Measurements from ENCODE around the gene RAB3A.

The RAB3A gene

GRCh38 chr19:18193388-18194180 lies 10.3 kb downstream of the RAB3A start:
- no peak for TF ChIP-seq CTCF (IDR thresholded peaks at IDR 0.05; ENCODE audit: control insufficient read depth, insufficient read depth, low read depth, low read length, missing control alignments)
- no peak for DNase-seq (ENCODE audit: low read depth)
- peak overlapping the region; percentile 86 for H3K4me3 ChIP-seq (ENCODE audit: control insufficient read depth, low read depth, low read length)

DNA sequence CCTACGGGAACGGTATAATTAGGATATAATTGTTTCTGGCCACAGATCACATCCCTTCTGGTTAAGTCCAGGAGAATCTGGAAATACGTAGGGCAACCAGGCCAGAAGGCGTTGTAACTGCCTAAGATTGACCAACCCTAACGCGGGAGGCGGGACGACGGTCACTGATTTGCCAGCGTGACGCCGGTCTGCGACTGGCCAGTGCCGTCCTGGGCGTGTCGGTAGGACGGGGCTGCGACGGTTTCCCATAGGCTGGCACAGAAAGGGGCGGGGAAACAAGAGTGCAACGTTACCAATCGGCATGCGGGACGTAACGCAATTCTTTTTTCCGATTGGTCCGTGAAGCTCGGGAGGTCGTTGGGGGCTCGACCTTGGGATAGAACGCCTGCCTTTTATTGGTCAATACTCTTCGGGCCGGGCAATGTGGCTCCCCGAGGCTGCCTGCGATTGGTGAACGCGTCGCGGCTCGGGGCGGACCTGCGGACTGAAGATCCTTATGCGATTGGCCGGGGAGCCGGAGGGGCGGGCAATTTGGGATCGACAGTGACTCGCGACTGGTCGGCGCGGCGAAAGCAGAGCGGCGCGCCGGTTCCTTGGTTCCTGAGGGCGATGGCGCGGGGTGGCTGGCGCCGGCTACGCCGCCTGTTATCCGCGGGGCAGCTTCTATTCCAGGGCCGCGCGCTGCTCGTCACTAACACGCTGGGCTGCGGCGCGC lies 11.0 kb downstream of the RAB3A start, which contains the start of gene MPV17L2:
TSS of gene MPV17L2 (plus strand) at position 546 of the 715 bp plus-strand sequence. CDS start at position 610, 64 bp downstream.
- no peak for TF ChIP-seq CTCF (IDR thresholded peaks at IDR 0.05; ENCODE audit: control insufficient read depth, insufficient read depth, low read depth, low read length, missing control alignments)
- peak within 1 kb of the TSS; percentile 86 for H3K4me3 ChIP-seq (ENCODE audit: control insufficient read depth, low read depth, low read length)
- DNase-seq (ENCODE audit: low read depth) = peak; percentile 100

GRCh38 chr19:18191640-18192062 lies 12.2 kb downstream of the RAB3A start:
- DNase-seq (ENCODE audit: low read depth) = no peak
- H3K4me3 ChIP-seq (ENCODE audit: control insufficient read depth, low read depth, low read length) = peak overlapping the region; percentile 61
- TF ChIP-seq CTCF (IDR thresholded peaks at IDR 0.05; ENCODE audit: control insufficient read depth, insufficient read depth, low read depth, low read length, missing control alignments) = no peak

DNA sequence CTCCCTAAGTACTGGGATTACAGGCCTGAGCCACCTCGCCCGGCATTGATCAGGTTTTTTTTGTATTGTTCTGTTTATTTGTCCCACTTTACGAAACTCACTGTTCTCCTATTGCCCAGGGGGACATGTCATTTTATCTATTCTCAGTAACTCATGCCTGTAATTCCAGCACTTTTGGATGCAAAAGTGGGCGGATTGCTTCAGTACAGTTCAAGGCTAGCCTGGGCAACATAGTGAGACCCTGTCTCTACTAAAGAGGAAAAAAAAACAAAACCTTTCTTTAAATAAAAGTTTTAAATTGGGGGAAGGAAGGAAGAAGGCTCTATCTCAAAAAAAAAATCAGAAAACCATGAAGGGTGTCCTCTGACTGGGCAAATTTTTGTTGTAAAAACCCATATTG lies 13.6 kb downstream of the RAB3A start:
- TF ChIP-seq CTCF (IDR thresholded peaks at IDR 0.05; ENCODE audit: control insufficient read depth, insufficient read depth, low read depth, low read length, missing control alignments) = no peak
- H3K4me3 ChIP-seq (ENCODE audit: control insufficient read depth, low read depth, low read length) = no peak overlapping the region
- no peak for DNase-seq (ENCODE audit: low read depth)

- H3K4me3 ChIP-seq (ENCODE audit: control insufficient read depth, low read depth, low read length) = no peak overlapping the region
- TF ChIP-seq CTCF (IDR thresholded peaks at IDR 0.05; ENCODE audit: control insufficient read depth, insufficient read depth, low read depth, low read length, missing control alignments) = no peak
- no peak for DNase-seq (ENCODE audit: low read depth)
Measured at GRCh38 chr19:18185538-18185937, 18.3 kb downstream of the RAB3A start.

DNA sequence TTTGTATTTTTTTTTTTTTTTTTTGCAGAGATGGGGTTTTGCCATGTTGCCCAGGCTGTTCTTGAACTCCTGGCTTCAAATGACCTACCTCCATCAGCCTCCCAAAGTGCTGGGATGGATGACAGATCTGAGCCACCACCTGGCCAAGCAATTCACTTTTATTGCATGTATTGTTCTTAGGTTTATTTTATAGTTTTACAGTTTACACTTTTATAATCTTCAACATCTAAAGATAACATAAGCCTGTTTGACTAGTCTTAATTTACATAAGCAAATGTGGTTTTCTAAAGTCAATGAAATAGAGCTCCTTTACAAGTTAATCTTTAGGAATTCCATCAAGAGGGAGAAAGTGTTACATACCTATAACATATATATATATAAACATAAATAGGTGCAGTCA lies 20.3 kb downstream of the RAB3A start:
- TF ChIP-seq CTCF (IDR thresholded peaks at IDR 0.05; ENCODE audit: control insufficient read depth, insufficient read depth, low read depth, low read length, missing control alignments) = no peak
- H3K4me3 ChIP-seq (ENCODE audit: control insufficient read depth, low read depth, low read length) = no peak overlapping the region
- no peak for DNase-seq (ENCODE audit: low read depth)
